Measurements from ENCODE around the gene TMEM150B. TPM values are rescaled to one million over a fixed set of nuclear protein-coding genes. Genes with fewer than 3 reads are reported as not detected.

The TMEM150B gene
- total RNA-seq, 6 experiments from 2014 or later, result 1.1 to 5.6 (median 2.2) TPM

DNA sequence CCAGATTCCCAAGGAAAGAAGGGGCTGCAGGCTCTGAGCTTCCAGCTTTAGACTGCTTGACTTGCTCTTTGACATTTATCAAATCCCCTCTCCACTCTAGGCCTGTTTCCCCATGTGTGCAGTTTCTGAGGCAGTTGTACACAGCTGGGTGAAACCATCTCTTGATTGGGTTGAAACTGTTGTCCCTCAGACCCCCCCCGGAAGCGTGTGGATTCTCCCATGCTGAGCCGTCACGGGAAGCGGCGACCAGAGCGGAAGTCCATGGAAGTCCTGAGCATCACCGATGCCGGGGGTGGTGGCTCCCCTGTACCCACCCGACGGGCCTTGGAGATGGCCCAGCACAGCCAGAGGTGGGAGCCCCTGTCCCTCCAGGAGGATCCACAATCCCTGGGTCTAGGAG is 21.7 kb downstream of the TMEM150B start:
- no peaks in the 10 kb centered on the region for H3K4me1 ChIP-seq
- TF ChIP-seq, protein P1, sequence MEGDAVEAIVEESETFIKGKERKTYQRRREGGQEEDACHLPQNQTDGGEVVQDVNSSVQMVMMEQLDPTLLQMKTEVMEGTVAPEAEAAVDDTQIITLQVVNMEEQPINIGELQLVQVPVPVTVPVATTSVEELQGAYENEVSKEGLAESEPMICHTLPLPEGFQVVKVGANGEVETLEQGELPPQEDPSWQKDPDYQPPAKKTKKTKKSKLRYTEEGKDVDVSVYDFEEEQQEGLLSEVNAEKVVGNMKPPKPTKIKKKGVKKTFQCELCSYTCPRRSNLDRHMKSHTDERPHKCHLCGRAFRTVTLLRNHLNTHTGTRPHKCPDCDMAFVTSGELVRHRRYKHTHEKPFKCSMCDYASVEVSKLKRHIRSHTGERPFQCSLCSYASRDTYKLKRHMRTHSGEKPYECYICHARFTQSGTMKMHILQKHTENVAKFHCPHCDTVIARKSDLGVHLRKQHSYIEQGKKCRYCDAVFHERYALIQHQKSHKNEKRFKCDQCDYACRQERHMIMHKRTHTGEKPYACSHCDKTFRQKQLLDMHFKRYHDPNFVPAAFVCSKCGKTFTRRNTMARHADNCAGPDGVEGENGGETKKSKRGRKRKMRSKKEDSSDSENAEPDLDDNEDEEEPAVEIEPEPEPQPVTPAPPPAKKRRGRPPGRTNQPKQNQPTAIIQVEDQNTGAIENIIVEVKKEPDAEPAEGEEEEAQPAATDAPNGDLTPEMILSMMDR (IDR thresholded peaks at IDR 0.05), result no peak
- DNase-seq (no peak), ATAC-seq (no peak)
- no peaks in the 10 kb centered on the region for H3K9me3 ChIP-seq
- H3K27ac ChIP-seq, result no peak overlapping the region
- WGBS (ENCODE audit: insufficient coverage, low coverage, low lambda C conversion rate, missing lambda C conversion rate), result no CpG with 5 or more reads among the region's 11 CpGs
- H3K4me3 ChIP-seq, result no peak overlapping the region
- H3K36me3 ChIP-seq, result no peaks in the 10 kb centered on the region
- intact Hi-C loops (cut with DNase I), result loop anchor here in 1 of 2 donors (10.0 kb wide), 1 partner anchor 101 kb away; the partner anchor contains the start of gene UBE2S
- no peaks in the 10 kb centered on the region for H3K27me3 ChIP-seq

DNA sequence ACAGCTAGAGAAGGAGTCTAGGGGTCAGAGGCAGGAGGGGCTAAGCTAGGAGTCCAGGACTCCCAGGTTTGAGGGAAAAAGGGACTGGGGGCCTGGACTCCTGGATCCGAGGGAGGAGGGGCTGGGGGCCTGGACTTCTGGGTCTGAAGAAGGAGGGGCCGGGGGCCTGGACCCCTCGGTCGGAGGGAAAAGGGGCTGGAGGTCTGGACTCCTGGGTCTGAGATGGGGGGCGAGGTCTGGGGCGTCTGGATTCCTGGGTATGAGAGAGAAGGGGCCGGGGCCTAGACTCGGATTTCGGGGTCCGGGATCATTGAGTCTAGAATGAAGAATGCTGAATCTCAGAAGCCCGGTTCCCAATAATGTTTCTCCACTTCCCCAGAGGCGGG is 22.8 kb downstream of the TMEM150B start:
- no peaks in the 10 kb centered on the region for H3K4me1 ChIP-seq
- no peak for DNase-seq
- intact Hi-C loops (cut with DNase I), result loop anchor here in 1 of 2 donors (10.0 kb wide), 1 partner anchor 102 kb away; the partner anchor contains the start of gene UBE2S
- TF ChIP-seq, protein P1 (IDR thresholded peaks at IDR 0.05), result no peak
- TF ChIP-seq POLR2A (IDR thresholded peaks at IDR 0.05), result no peak
- H3K27me3 ChIP-seq, result no peaks in the 10 kb centered on the region
- WGBS (ENCODE audit: insufficient coverage, low coverage, low lambda C conversion rate, missing lambda C conversion rate), result 49% methylated on average over 10 of the region's 12 CpGs
- H3K27ac ChIP-seq, result no peak overlapping the region
- no peak for ATAC-seq
- H3K36me3 ChIP-seq, result no peaks in the 10 kb centered on the region
- no peaks in the 10 kb centered on the region for H3K9me3 ChIP-seq
- H3K4me3 ChIP-seq, result no peak overlapping the region

DNA sequence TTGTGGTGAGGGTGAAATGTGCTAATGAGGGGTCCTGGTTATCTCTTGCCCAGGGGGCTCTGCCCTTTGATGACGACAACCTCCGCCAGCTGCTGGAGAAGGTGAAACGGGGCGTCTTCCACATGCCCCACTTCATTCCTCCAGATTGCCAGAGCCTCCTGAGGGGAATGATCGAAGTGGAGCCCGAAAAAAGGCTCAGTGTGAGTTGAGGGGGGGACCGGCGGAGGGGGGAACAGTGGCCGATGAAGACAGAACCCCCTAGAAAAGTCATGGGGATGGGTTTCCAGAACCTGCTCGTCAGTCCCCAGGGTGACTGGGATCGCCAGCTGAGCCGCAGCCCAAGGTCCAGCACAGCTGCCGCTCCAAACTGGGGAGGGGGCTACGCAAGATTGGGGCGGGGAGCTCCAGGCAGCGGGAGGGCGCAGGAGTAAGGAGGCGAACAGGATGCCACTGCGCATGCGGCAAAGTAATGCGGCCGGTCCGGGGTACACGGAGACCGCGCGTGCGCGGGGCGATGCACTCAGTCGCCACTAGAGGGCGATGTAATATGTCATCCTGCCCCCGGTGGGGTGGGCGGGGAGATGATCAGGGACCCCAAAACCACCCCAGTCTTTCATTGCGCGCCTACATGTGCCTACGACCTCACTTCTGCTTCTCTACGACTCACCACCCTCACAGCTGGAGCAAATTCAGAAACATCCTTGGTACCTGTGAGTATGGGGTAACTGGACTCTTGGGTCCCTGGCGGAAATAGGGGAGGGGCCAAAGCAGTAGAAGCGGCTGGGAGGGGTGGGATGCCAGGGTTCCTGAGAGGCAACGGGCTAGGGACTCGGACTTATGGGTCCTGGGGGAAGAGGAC is 23.5 kb downstream of the TMEM150B start:
- ATAC-seq (peak; percentile 86 to 97 (median 95)), DNase-seq (peak; percentile 89 to 91 (median 91))
- no peaks in the 10 kb centered on the region for H3K27me3 ChIP-seq
- H3K27ac ChIP-seq, result no peak overlapping the region
- H3K4me1 ChIP-seq, result no peaks in the 10 kb centered on the region
- no peaks in the 10 kb centered on the region for H3K9me3 ChIP-seq
- TF ChIP-seq, protein P1 (IDR thresholded peaks at IDR 0.05), result peak; percentile 95 to 97 (median 96)
- TF ChIP-seq POLR2A (IDR thresholded peaks at IDR 0.05), result no peak
- 9% methylated on average over 8 of the region's 42 CpGs for WGBS (ENCODE audit: insufficient coverage, low coverage, low lambda C conversion rate, missing lambda C conversion rate)
- peak overlapping the region in 2 of 3 donors; percentile 17 to 42 for H3K4me3 ChIP-seq
- no peaks in the 10 kb centered on the region for H3K36me3 ChIP-seq
- intact Hi-C loops (cut with DNase I), result loop anchor here in 1 of 2 donors (10.0 kb wide), 1 partner anchor 103 kb away; the partner anchor contains the start of gene UBE2S

DNA sequence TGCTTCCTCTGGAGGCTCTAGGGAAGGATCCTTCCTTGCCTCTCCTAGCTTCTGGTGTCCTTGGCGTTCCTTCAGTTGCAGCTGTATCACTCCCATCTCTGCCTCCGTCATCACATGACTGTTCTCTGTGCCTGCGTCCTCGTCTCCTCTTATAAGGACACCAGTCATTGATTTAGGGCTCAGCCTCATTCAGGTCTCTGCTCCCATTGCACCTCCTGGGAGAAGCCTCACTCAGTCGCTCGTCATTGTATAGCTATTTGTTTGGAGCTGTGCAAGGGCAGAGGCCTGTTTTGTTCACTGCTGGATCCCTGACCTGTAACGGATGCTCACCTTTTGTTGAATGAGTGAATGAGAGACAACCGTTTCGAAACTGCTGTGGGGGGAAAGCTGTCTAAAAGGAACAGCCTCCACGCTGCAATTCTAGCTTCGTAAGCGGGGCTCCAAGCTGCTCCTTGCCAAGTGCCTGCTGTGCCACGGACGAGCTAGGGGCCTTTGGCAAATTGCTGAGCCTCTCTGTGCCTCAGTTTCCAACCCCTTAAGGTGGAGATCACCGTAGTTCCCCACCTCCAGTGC is 24.2 kb downstream of the TMEM150B start:
- ATAC-seq (no peak), DNase-seq (no peak)
- H3K4me1 ChIP-seq, result no peaks in the 10 kb centered on the region
- H3K27ac ChIP-seq, result no peak overlapping the region
- H3K27me3 ChIP-seq, result no peaks in the 10 kb centered on the region
- H3K9me3 ChIP-seq, result no peaks in the 10 kb centered on the region
- intact Hi-C loops (cut with DNase I), result loop anchor here in 1 of 2 donors (10.0 kb wide), 1 partner anchor 104 kb away; the partner anchor contains the start of gene UBE2S
- no peaks in the 10 kb centered on the region for H3K36me3 ChIP-seq
- TF ChIP-seq POLR2A (IDR thresholded peaks at IDR 0.05), result no peak
- TF ChIP-seq, protein P1 (IDR thresholded peaks at IDR 0.05), result no peak
- H3K4me3 ChIP-seq, result no peak overlapping the region
- 44% methylated on average over 7 of the region's 15 CpGs for WGBS (ENCODE audit: insufficient coverage, low coverage, low lambda C conversion rate, missing lambda C conversion rate)
